Parietal lobe (tissue), 2 donors: ENCODE measurements around the gene GALP. TPM values are rescaled to one million over a fixed set of nuclear protein-coding genes. Genes with fewer than 3 reads are reported as not detected.

Source experiments
- small RNA-seq: library from RNA; depleted of rRNA; stranded (forward); fragments of <200 nt; gene quantifications from one replicate; pipeline ENCODE3, GENCODE V24; 2014; ENCODE audit warnings: low replicate concordance
- total RNA-seq: library from RNA; depleted of rRNA; stranded (reverse); fragments of >200 nt; gene quantifications from one replicate; pipeline ENCODE4 v1.2.3, GENCODE V29; 2014

Gene GALP
- total RNA-seq = not detected

DNA sequence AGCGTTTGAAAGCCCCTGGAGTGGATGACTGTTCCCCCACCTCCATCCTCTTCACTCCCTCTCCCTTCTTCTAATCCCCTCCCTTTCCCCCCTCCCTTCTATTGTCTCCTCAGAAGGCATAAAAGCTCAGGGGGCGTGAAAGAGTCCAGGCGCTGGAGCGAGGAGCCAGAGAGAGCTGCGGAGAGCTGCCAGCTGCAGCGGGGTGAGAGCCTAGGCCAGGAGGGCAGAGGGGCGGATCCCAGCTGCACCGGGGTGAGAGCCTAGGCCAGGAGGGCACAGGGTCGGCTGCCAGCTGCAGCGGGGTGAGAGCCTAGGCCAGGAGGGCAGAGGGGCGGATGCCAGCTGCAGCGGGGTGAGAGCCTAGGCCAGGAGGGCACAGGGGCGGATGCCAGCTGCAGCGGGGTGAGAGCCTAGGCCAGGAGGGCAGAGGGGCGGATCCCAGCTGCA lies at the start of gene GALP:
Gene GALP (plus strand): TSS at position 148 of the 447 bp plus-strand sequence. CDS start 1,101 bp downstream, outside the sequence.

DNA sequence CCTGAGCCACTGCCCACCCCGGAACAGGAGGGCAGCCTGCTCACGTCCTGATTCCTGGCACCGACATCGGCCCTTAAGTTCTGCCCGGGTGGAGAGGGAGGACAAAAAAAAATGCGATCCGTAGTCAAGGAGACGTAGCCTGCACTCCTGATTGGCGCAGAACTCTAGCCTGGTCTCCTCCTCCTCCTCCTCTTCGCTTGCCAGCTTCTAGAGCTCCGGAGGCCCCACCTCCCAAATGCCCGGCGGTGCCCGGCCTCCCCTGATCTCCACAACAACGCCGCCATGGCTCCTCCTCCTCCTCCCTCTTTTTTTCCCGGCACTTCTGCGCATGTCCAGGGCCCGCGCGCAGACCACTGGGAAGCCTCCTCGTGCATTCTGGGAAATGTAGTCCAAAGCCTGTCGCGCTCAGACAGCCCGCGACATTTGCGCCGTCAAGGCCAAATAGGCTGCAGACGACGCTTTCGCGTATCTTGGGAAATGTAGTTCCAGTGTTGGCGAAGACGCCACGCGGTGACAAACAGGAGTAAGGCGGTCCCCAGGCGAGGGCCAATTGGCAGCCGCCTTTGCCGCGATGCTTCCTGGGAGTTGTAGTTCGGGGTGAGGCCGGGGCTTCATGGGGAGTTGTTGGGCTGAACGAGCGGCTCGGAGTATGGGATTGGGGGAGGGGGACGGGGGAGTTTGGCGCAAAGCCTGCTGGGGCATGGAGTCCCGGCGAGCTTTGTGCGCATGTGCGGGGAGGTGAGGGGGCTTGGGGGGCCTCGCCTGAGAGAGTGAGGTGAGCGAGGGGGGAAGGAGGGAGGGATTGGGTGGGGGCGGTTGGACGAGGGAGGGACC lies 35.0 kb upstream of the GALP start, which contains the start of gene ZNF444:
Gene ZNF444 (plus strand): TSS at position 705 of the 834 bp plus-strand sequence. CDS start 5,625 bp downstream, outside the sequence.

DNA sequence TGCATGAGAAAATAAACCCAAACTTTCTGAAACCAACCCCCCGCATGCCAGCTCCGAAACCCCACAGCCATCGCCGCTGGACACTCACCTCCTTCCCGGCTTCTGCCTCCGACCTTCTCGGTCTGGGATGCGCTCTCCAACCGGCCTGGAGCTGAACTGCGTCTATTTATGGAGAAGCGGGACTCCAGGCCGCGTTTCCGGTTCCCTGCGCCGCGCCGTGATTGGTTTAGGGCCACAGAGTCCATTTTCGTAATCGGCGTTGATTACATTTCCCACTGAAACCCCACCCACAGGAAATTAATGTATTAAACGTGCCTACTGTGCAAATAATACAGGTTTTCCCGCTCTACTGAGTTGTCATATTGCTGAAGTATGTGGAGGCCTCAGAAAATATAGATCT lies 21.8 kb downstream of the GALP start, which contains the start of gene ZSCAN5B:
Gene ZSCAN5B (minus strand): TSS at position 138 of the 400 bp plus-strand sequence. CDS start 4,731 bp downstream, outside the sequence.

DNA sequence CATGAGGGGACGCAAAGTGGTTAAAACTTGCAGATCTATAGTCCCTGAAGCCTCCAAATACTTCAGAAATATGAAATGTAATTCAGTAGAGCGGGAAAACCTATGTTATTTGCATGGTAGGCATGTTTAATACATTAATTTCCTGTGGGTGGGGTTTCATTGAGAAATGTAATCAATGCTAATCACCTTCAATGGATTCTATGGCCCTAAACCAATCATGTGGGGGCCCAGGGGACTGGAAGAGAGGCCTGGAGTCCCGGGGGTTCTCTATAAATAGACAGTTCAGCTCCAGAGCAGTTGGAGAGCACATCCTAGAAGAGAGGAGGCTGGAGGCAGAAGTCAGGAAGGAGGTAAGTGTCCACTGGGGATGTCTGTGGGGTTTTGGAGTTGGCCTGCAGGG lies 26.2 kb downstream of the GALP start, which contains the start of gene ZSCAN5C:
Gene ZSCAN5C (plus strand): TSS at position 301 of the 400 bp plus-strand sequence. CDS start 3,641 bp downstream, outside the sequence.

Small RNA genes lying within 50 kb of the gene (small RNA-seq; reads per million reads assigned to genes)
- gene AC024580.2 = not detected

Other genes with a start within 250 kb of the GALP start
- gene NLRP13, start 243.7 kb upstream of the GALP start, total RNA-seq = not detected
- not detected for gene NLRP8, start 228.2 kb upstream of the GALP start, total RNA-seq
- gene NLRP5, start 189.2 kb upstream of the GALP start, total RNA-seq = not detected
- gene ZNF787, start 54.7 kb upstream of the GALP start, total RNA-seq = 14.4 TPM
- 13.5 TPM for gene ZNF444, start 34.7 kb upstream of the GALP start, total RNA-seq
- gene ZSCAN5B, start 21.8 kb downstream of the GALP start, total RNA-seq = not detected
- not detected for gene ZSCAN5C, start 26.3 kb downstream of the GALP start, total RNA-seq
- not detected for gene EDDM13, start 96.7 kb downstream of the GALP start, total RNA-seq
- 10.0 TPM for gene ZSCAN5A, start 138.8 kb downstream of the GALP start, total RNA-seq
- gene ZNF582, start 217.5 kb downstream of the GALP start, total RNA-seq = 8.8 TPM
- 71.7 TPM for gene ZNF583, start 228.3 kb downstream of the GALP start, total RNA-seq